Type B pancreatic cell (in vitro differentiated cells): ENCODE data around the gene KIF13A. TPM values are rescaled to one million over a fixed set of nuclear protein-coding genes. Genes with fewer than 3 reads are reported as not detected.

ENCODE experiments used
- DNase-seq: peaks from one replicate; pipeline ENCODE4 v3.0.0; 2021; ENCODE audit warnings: mixed read lengths; ENCODE audit not compliant: unreplicated experiment; ENCODE audit errors: extremely low spot score
- H3K27ac Mint-ChIP-seq: 2 replicates; pipeline ENCODE4 v1.8.0; 2021; ENCODE audit warnings: mild to moderate bottlenecking, mixed read lengths
- H3K27me3 Mint-ChIP-seq: 2 replicates; pipeline ENCODE4 v1.8.0; 2021; ENCODE audit warnings: mixed read lengths
- H3K36me3 Mint-ChIP-seq: 2 replicates; pipeline ENCODE4 v1.8.0; 2021; ENCODE audit warnings: mixed read lengths
- H3K4me1 Mint-ChIP-seq: one replicate; pipeline ENCODE4 v1.8.0; 2021; ENCODE audit warnings: mixed read lengths; ENCODE audit not compliant: unreplicated experiment
- H3K4me3 Mint-ChIP-seq: 2 replicates; pipeline ENCODE4 v1.8.0; 2021; ENCODE audit warnings: mild to moderate bottlenecking, mixed read lengths
- H3K9me3 Mint-ChIP-seq: 2 replicates; pipeline ENCODE4 v1.8.0; 2021; ENCODE audit warnings: mixed read lengths
- CTCF ChIP-seq: fragments of 200-600 bp; sonication (generic); conservative IDR thresholded peaks from 2 replicates; pipeline ENCODE4 v1.5.0; 2021; ENCODE audit warnings: antibody characterized with exemption, mild to moderate bottlenecking
- total RNA-seq: library from RNA; stranded (reverse); gene quantifications from 2 replicates; pipeline ENCODE4 v1.2.1, GENCODE V29; 2021; ENCODE audit warnings: low replicate concordance

Gene KIF13A
- total RNA-seq, 1 donor from 2014 or later, result 36.9 TPM

- H3K9me3 Mint-ChIP-seq, result no peaks in the 10 kb centered on the region
- peaks cover 10% of the 10 kb centered on the region for H3K36me3 Mint-ChIP-seq
- no peak for TF ChIP-seq CTCF
- DNase-seq, result no peak
- H3K27me3 Mint-ChIP-seq, result no peaks in the 10 kb centered on the region
- H3K27ac Mint-ChIP-seq, result no peak overlapping the region
- H3K4me3 Mint-ChIP-seq, result no peak overlapping the region
- H3K4me1 Mint-ChIP-seq, result peaks cover 29% of the 10 kb centered on the region
Observed at GRCh38 chr6:17871189-17871519, 116.3 kb downstream of the KIF13A start.

- Mint-ChIP-seq H3K27me3 (no peaks in the 10 kb centered on the region), H3K4me1 (peaks cover 34% of the 10 kb centered on the region), H3K9me3 (no peaks in the 10 kb centered on the region), H3K27ac (no peak overlapping the region), H3K36me3 (peaks cover 8% of the 10 kb centered on the region), H3K4me3 (no peak overlapping the region)
- no peak for DNase-seq
- no peak for TF ChIP-seq CTCF
Observed at GRCh38 chr6:17870300-17871188, 116.9 kb downstream of the KIF13A start.

- Mint-ChIP-seq H3K4me3 (peak overlapping the region; percentile 8), H3K27ac (peak overlapping the region; percentile 89), H3K4me1 (peaks cover 37% of the 10 kb centered on the region), H3K36me3 (peaks cover 8% of the 10 kb centered on the region), H3K27me3 (no peaks in the 10 kb centered on the region), H3K9me3 (no peaks in the 10 kb centered on the region)
- TF ChIP-seq CTCF, result no peak
- no peak for DNase-seq
Observed at GRCh38 chr6:17869753-17870050, 117.7 kb downstream of the KIF13A start.

- DNase-seq, result no peak
- peak overlapping the region; percentile 89 for H3K27ac Mint-ChIP-seq
- peaks cover 38% of the 10 kb centered on the region for H3K4me1 Mint-ChIP-seq
- TF ChIP-seq CTCF, result no peak
- H3K36me3 Mint-ChIP-seq, result peaks cover 8% of the 10 kb centered on the region
- no peaks in the 10 kb centered on the region for H3K27me3 Mint-ChIP-seq
- H3K4me3 Mint-ChIP-seq, result peak overlapping the region; percentile 73
- no peaks in the 10 kb centered on the region for H3K9me3 Mint-ChIP-seq
Observed at GRCh38 chr6:17869010-17869752, 118.3 kb downstream of the KIF13A start.

GRCh38 chr6:17867880-17868279 lies 119.6 kb downstream of the KIF13A start:
- DNase-seq, result no peak
- TF ChIP-seq CTCF, result no peak
- H3K27ac Mint-ChIP-seq, result peak overlapping the region; percentile 6
- H3K36me3 Mint-ChIP-seq, result peaks cover 5% of the 10 kb centered on the region
- H3K4me1 Mint-ChIP-seq, result peaks cover 43% of the 10 kb centered on the region
- H3K9me3 Mint-ChIP-seq, result no peaks in the 10 kb centered on the region
- H3K4me3 Mint-ChIP-seq, result no peak overlapping the region
- no peaks in the 10 kb centered on the region for H3K27me3 Mint-ChIP-seq
